IMR-90 (cell line): ENCODE results near the gene PDIA4. TPM values are rescaled to one million over a fixed set of nuclear protein-coding genes. Genes with fewer than 3 reads are reported as not detected.

Source experiments
- ATAC-seq: fragments of 200-7000 bp; cut with Tn5 transposase; 2 replicates; pipeline ENCODE4 v1.9.1; 2020; ENCODE audit warnings: low read depth, mild to moderate bottlenecking, moderate library complexity
- BruUV-seq: library from RNA; stranded (reverse); fragments of 400-500 nt; replicated peaks from 2 replicates; lab custom pipeline; 2021; lab: Mats Ljungman, UMichigan
- CTCF ChIA-PET: fragments of 300-600 bp; formaldehyde crosslinking; extraction: SDS; loops from one replicate; lab custom pipeline; 2021; ENCODE audit warnings: antibody characterized with exemption; lab: Yijun Ruan, JAX
- POLR2A ChIA-PET: fragments of 300-600 bp; sonication (Branson Sonifier 250); formaldehyde crosslinking; loops from one replicate; lab custom pipeline; 2022; ENCODE audit warnings: antibody characterized with exemption; ENCODE audit not compliant: unreplicated experiment; lab: Charles Lee
- DNase-seq: peaks from one replicate; pipeline ENCODE4 v3.0.0; 2013
- H2AFZ ChIP-seq: replicated peaks from 2 replicates; pipeline ENCODE3; 2013; ENCODE audit warnings: low read length, mild to moderate bottlenecking; ENCODE audit not compliant: poor library complexity
- H2AK5ac ChIP-seq: 2 replicates; pipeline ENCODE4 v1.6.1; 2013; ENCODE audit warnings: low read depth, low read length, inconsistent platforms
- H2AK9ac ChIP-seq: replicated peaks from 2 replicates; pipeline ENCODE3; 2013; ENCODE audit warnings: mild to moderate bottlenecking, low read depth, low read length, moderate library complexity; ENCODE audit not compliant: poor library complexity
- H2BK120ac ChIP-seq: 2 replicates; pipeline ENCODE4 v1.6.1; 2013; ENCODE audit warnings: low read depth, low read length, inconsistent platforms
- H2BK15ac ChIP-seq: 3 replicates; pipeline ENCODE4 v1.6.1; 2013; ENCODE audit warnings: low read depth, low read length, inconsistent platforms
- H2BK20ac ChIP-seq: 2 replicates; pipeline ENCODE4 v1.6.1; 2013; ENCODE audit warnings: low read depth, mild to moderate bottlenecking, inconsistent platforms, low read length, moderate library complexity
- H2BK5ac ChIP-seq: 2 replicates; pipeline ENCODE4 v1.6.1; 2013; ENCODE audit warnings: mild to moderate bottlenecking, low read depth, low read length, inconsistent platforms; ENCODE audit not compliant: poor library complexity, severe bottlenecking
- H3K14ac ChIP-seq: replicated peaks from 2 replicates; pipeline ENCODE4 v1.6.1; 2013; ENCODE audit warnings: low read depth, low read length, inconsistent platforms
- H3K18ac ChIP-seq: 2 replicates; pipeline ENCODE4 v1.6.1; 2013; ENCODE audit warnings: low read depth, low read length, control low read depth
- H3K23ac ChIP-seq: 2 replicates; pipeline ENCODE4 v1.6.1; 2013; ENCODE audit warnings: low read depth, low read length, inconsistent platforms
- H3K27ac ChIP-seq: 2 replicates; pipeline ENCODE4 v1.5.1; 2013; ENCODE audit warnings: mild to moderate bottlenecking, control low read depth, low read length; ENCODE audit not compliant: insufficient read depth
- H3K27me3 ChIP-seq: 2 replicates; pipeline ENCODE4 v1.6.1; 2013; ENCODE audit warnings: low read length; ENCODE audit not compliant: control insufficient read depth, insufficient read depth
- H3K36me3 ChIP-seq: 2 replicates; pipeline ENCODE4 v1.6.1; 2013; ENCODE audit warnings: low read length, mixed read lengths; ENCODE audit not compliant: control insufficient read depth, insufficient read depth
- H3K4ac ChIP-seq: 2 replicates; pipeline ENCODE4 v1.6.1; 2013; ENCODE audit warnings: low read depth, low read length, inconsistent platforms
- H3K4me1 ChIP-seq: 2 replicates; pipeline ENCODE4 v1.6.1; 2013; ENCODE audit warnings: low read length, mixed read lengths; ENCODE audit not compliant: control insufficient read depth, insufficient read depth
- H3K4me2 ChIP-seq: 2 replicates; pipeline ENCODE4 v1.6.1; 2013; ENCODE audit warnings: low read depth, mild to moderate bottlenecking, control low read depth, low read length, moderate library complexity
- H3K4me3 ChIP-seq: 2 replicates; pipeline ENCODE4 v1.5.1; 2013; ENCODE audit warnings: low read depth, mild to moderate bottlenecking, control low read depth, low read length, moderate library complexity; ENCODE audit not compliant: insufficient read depth
- H3K56ac ChIP-seq: 2 replicates; pipeline ENCODE4 v1.6.1; 2013; ENCODE audit warnings: low read length, inconsistent platforms; ENCODE audit not compliant: insufficient read depth; ENCODE audit errors: extremely low read depth
- H3K79me1 ChIP-seq, 2 experiments: 2 replicates each; pipeline ENCODE4 v1.6.1; 2013; ENCODE audit warnings: low read length in 2 of 2, inconsistent platforms in 1 of 2, low read depth in 1 of 2
- H3K9ac ChIP-seq: 2 replicates; pipeline ENCODE4 v1.6.1; 2013; ENCODE audit warnings: low read depth, low read length, control low read depth
- H3K9me1 ChIP-seq: 2 replicates; pipeline ENCODE4 v1.6.1; 2013; ENCODE audit warnings: low read length, inconsistent platforms; ENCODE audit not compliant: insufficient read depth
- H3K9me3 ChIP-seq: 2 replicates; pipeline ENCODE4 v1.6.1; 2013; ENCODE audit warnings: low read length; ENCODE audit not compliant: control insufficient read depth, insufficient read depth
- H4K20me1 ChIP-seq: 2 replicates; pipeline ENCODE4 v1.6.1; 2013; ENCODE audit warnings: low read length, inconsistent platforms; ENCODE audit not compliant: insufficient read depth
- H4K5ac ChIP-seq: 2 replicates; pipeline ENCODE4 v1.6.1; 2013; ENCODE audit warnings: mild to moderate bottlenecking, low read depth, low read length, control low read depth
- H4K8ac ChIP-seq, 2 experiments: 2 replicates each; pipeline ENCODE4 v1.6.1; 2013; ENCODE audit warnings: low read depth in 2 of 2, low read length in 2 of 2, control low read depth in 1 of 2, inconsistent platforms in 1 of 2
- H4K91ac ChIP-seq: 2 replicates; pipeline ENCODE4 v1.6.1; 2013; ENCODE audit warnings: low read depth, low read length, inconsistent platforms; ENCODE audit not compliant: insufficient read depth
- BHLHE40 ChIP-seq: fragments of 150-350 bp; IDR thresholded peaks from 2 replicates; pipeline ENCODE4 v1.6.1; 2016; ENCODE audit warnings: mild to moderate bottlenecking, low read depth, low read length
- CEBPB ChIP-seq: IDR thresholded peaks from 2 replicates; pipeline ENCODE4 v1.6.1; 2012; ENCODE audit warnings: low read depth, low read length, improper control_type of control experiment
- CHD1 ChIP-seq: IDR thresholded peaks from 2 replicates; pipeline ENCODE4 v1.6.1; 2012; ENCODE audit warnings: low read depth, low read length, improper control_type of control experiment
- CTCF ChIP-seq: conservative IDR thresholded peaks from 2 replicates; pipeline ENCODE4 v1.5.1; 2012; ENCODE audit warnings: mild to moderate bottlenecking, low read depth, low read length, improper control_type of control experiment
- ELK1 ChIP-seq: fragments of 150-350 bp; IDR thresholded peaks from 2 replicates; pipeline ENCODE4 v1.6.1; 2016; ENCODE audit warnings: low read depth, mild to moderate bottlenecking, low read length, moderate library complexity, borderline replicate concordance
- FOS ChIP-seq: fragments of 150-350 bp; IDR thresholded peaks from 2 replicates; pipeline ENCODE4 v1.6.1; 2016; ENCODE audit warnings: low read depth, low read length
- MAFK ChIP-seq: IDR thresholded peaks from 2 replicates; pipeline ENCODE4 v1.6.1; 2012; ENCODE audit warnings: low read depth, low read length, improper control_type of control experiment
- MAZ ChIP-seq: IDR thresholded peaks from 2 replicates; pipeline ENCODE4 v1.6.1; 2012; ENCODE audit warnings: low read depth, mild to moderate bottlenecking, low read length, improper control_type of control experiment, moderate library complexity, borderline replicate concordance
- MXI1 ChIP-seq: IDR thresholded peaks from 2 replicates; pipeline ENCODE4 v1.6.1; 2012; ENCODE audit warnings: low read depth, mild to moderate bottlenecking, low read length, moderate library complexity, borderline replicate concordance
- NFE2L2 ChIP-seq: fragments of 150-350 bp; IDR thresholded peaks from 2 replicates; pipeline ENCODE4 v1.6.1; 2016; ENCODE audit warnings: low read depth, mild to moderate bottlenecking, low read length
- POLR2A ChIP-seq: IDR thresholded peaks from 2 replicates; pipeline ENCODE4 v1.6.1; 2012; ENCODE audit warnings: mild to moderate bottlenecking, low read depth, low read length
- RAD21 ChIP-seq: IDR thresholded peaks from 2 replicates; pipeline ENCODE4 v1.6.1; 2012; ENCODE audit warnings: low read length, improper control_type of control experiment
- RCOR1 ChIP-seq: IDR thresholded peaks from 2 replicates; pipeline ENCODE4 v1.6.1; 2012; ENCODE audit warnings: mild to moderate bottlenecking, low read length, improper control_type of control experiment; ENCODE audit not compliant: insufficient replicate concordance
- RFX5 ChIP-seq: IDR thresholded peaks from 2 replicates; pipeline ENCODE4 v1.8.0; 2012; ENCODE audit warnings: low read depth, mild to moderate bottlenecking, low read length, moderate library complexity
- SMC3 ChIP-seq: fragments of 150-350 bp; IDR thresholded peaks from 2 replicates; pipeline ENCODE4 v1.6.1; 2016; ENCODE audit warnings: low read depth, mild to moderate bottlenecking, antibody characterized with exemption, low read length, moderate library complexity
- USF2 ChIP-seq: fragments of 150-350 bp; IDR thresholded peaks from 2 replicates; pipeline ENCODE4 v1.6.1; 2017; ENCODE audit warnings: mild to moderate bottlenecking, antibody characterized with exemption, low read length, low read depth
- WGBS, 2 experiments: methylation state at CpG; one replicate each; pipeline versions ENCODE4 v1.1.5 to v1.1.7; 2013; ENCODE audit warnings: missing lambda C conversion rate in 2 of 2; ENCODE audit not compliant: insufficient read length in 1 of 2; ENCODE audit errors: extremely low coverage in 2 of 2; 5-methylcytosine and 5-hydroxymethylcytosine counted together
- dilution Hi-C: fragments of 300-500 bp; cut with HindIII; formaldehyde crosslinking; loops from one replicate; pipeline ENCODE4 v1.14.3; 2018; ENCODE audit warnings: low sequenced_read_pairs; ENCODE audit not compliant: unreplicated experiment
- in situ Hi-C: fragments of 300-500 bp; cut with MboI; formaldehyde crosslinking; loops from 3 replicates; pipeline ENCODE4 v1.14.3; 2019; ENCODE audit warnings: low sequenced_read_pairs, inconsistent platforms, mixed read lengths
- intact Hi-C: fragments of 100-400 bp; cut with micrococcal nuclease; formaldehyde crosslinking; loops from 2 replicates; pipeline ENCODE4 v1.10.0; 2022
- polyA plus RNA-seq, 3 experiments: library from polyadenylated mRNA; depleted of rRNA; stranded (reverse); fragments of >200 nt; gene quantifications; 2 replicates each; pipeline ENCODE4 v1.2.3, GENCODE V29; 2012; ENCODE audit warnings: low replicate concordance in 1 of 3
- total RNA-seq: library from RNA; depleted of rRNA; stranded (reverse); fragments of >200 nt; gene quantifications from 2 replicates; pipeline ENCODE4 v1.2.3, GENCODE V29; 2012

The PDIA4 gene
- total and polyA plus RNA-seq, 2 of the 4 experiments (the other 2 are of a cell fraction) = 241 to 304 TPM

GRCh38 chr7:148959726-148960125 is 68.6 kb downstream of the PDIA4 start:
- CTCF ChIA-PET = no interaction called here
- 83% methylated on average over 1 of the region's 3 CpGs; no CpG with 5 or more reads in 1 of the 2 experiments for WGBS, 2 experiments

More at GRCh38 chr7:148959726-148960125, 68.6 kb downstream of the PDIA4 start:
- Histone ChIP-seq H3K9me3 (no peaks in the 10 kb centered on the region), H3K23ac (no peak overlapping the region), H2BK120ac (no peak overlapping the region), H3K4me2 (no peak overlapping the region), H2BK20ac (no peak overlapping the region), H3K36me3 (no peaks in the 10 kb centered on the region), H4K91ac (no peak overlapping the region), H3K27ac (no peak overlapping the region), H2AK9ac (no peak overlapping the region), H3K27me3 (peaks cover 3% of the 10 kb centered on the region; the same call in 1 of the 2 replicates), H3K4ac (no peak overlapping the region), H4K20me1 (no peaks in the 10 kb centered on the region), H2AFZ (no peak overlapping the region), H3K4me3 (no peak overlapping the region), H3K4me1 (no peaks in the 10 kb centered on the region), H3K56ac (no peak overlapping the region), H3K79me1 (no peaks in the 10 kb centered on the region), H3K18ac (no peak overlapping the region), H4K8ac (no peak overlapping the region), H3K9ac (no peak overlapping the region), H3K14ac (no peak overlapping the region), H4K5ac (no peak overlapping the region), H2BK5ac (no peak overlapping the region), H2BK15ac (no peak overlapping the region), H2AK5ac (no peak overlapping the region), H3K9me1 (no peaks in the 10 kb centered on the region)
- in situ Hi-C loops (loop anchor here (5.0 to 25.0 kb wide), 3 partner anchors 382 to 697 kb away; no protein-coding TSS in a partner anchor), dilution Hi-C loops (no loop called here), intact Hi-C loops (loop anchor here (5.0 to 10.0 kb wide), 2 partner anchors 167 to 695 kb away; no protein-coding TSS in a partner anchor)
- BruUV-seq = no TSS peak
- no peak for DNase-seq
- POLR2A ChIA-PET = no interaction called here
- ATAC-seq = no peak
- TF ChIP-seq USF2 (no peak), MAZ (no peak), MAFK (no peak), CEBPB (no peak), BHLHE40 (no peak), SMC3 (no peak), CTCF (no peak), RCOR1 (no peak), POLR2A (no peak), NFE2L2 (no peak), CHD1 (no peak), MXI1 (no peak), RFX5 (no peak), FOS (no peak), ELK1 (no peak), RAD21 (no peak)
